Coronary artery (tissue), 2 donors: Measurements from ENCODE around the gene ZMIZ1.

Experiments used
- DNase-seq: peaks from one replicate; pipeline ENCODE4 v3.0.0-alpha.2; 2017; ENCODE audit warnings: low spot score
- H3K27ac ChIP-seq, 2 donors: fragments of 200-600 bp; sonication (generic); one replicate each; pipeline ENCODE4 v1.5.1; 2016 to 2019
- H3K4me3 ChIP-seq: fragments of 200-600 bp; sonication (generic); 2 replicates; pipeline ENCODE4 v1.5.1; 2016; ENCODE audit warnings: mild to moderate bottlenecking, moderate library complexity
- CTCF ChIP-seq: fragments of 200-600 bp; sonication (generic); IDR thresholded peaks from one replicate; pipeline ENCODE4 v1.5.1; 2019; ENCODE audit warnings: antibody characterized with exemption

The ZMIZ1 gene

GRCh38 chr10:79123547-79123963 is 54.8 kb downstream of the ZMIZ1 start:
- DNase-seq = no peak
- no peak overlapping the region for H3K4me3 ChIP-seq
- TF ChIP-seq CTCF = no peak
- no peak overlapping the region for H3K27ac ChIP-seq

- DNase-seq = no peak
- no peak for TF ChIP-seq CTCF
- Histone ChIP-seq H3K27ac (no peak overlapping the region), H3K4me3 (no peak overlapping the region)
These were observed 55.3 kb downstream of the ZMIZ1 start for GRCh38 chr10:79124066-79124465.

DNA sequence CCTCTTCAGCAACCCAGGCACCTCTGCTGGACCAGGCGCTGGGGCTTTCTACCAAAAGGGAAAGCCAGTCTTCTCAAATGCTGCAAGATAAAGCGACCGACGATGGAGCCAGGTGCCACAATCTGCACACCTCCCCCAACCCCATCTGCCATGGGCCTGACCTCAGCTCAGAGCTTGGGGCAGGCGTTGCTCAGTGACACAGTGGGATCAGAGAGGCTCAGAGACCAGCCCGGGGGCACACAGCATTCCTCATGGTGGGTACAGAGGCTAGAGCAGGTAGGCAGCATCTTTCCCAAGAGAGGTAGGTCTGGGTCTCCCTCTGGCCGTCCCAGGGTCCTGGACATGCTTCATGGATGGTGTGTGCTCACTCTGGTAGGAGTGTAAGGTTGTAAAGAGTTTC is 56.3 kb downstream of the ZMIZ1 start:
- DNase-seq = no peak
- Histone ChIP-seq H3K4me3 (no peak overlapping the region), H3K27ac (peak overlapping the region in 1 of 2 donors; percentile 7)
- TF ChIP-seq CTCF = no peak

GRCh38 chr10:79126351-79127080 is 57.8 kb downstream of the ZMIZ1 start:
- DNase-seq = no peak
- TF ChIP-seq CTCF = no peak
- peak overlapping the region in 1 of 2 donors; percentile 15 for H3K27ac ChIP-seq
- no peak overlapping the region for H3K4me3 ChIP-seq

GRCh38 chr10:79127151-79127961 is 58.6 kb downstream of the ZMIZ1 start:
- TF ChIP-seq CTCF = no peak
- Histone ChIP-seq H3K4me3 (no peak overlapping the region), H3K27ac (peak overlapping the region in 1 of 2 donors; percentile 22)
- DNase-seq = no peak

- DNase-seq = no peak
- peak overlapping the region in 1 of 2 donors; percentile 22 for H3K27ac ChIP-seq
- no peak for TF ChIP-seq CTCF
- H3K4me3 ChIP-seq = no peak overlapping the region
These were observed 59.6 kb downstream of the ZMIZ1 start for GRCh38 chr10:79128241-79128922.
